ENCODE measurements around the gene DGKH. TPM values are rescaled to one million over a fixed set of nuclear protein-coding genes. Genes with fewer than 3 reads are reported as not detected.

The DGKH gene
- total RNA-seq, 1 experiment from 2014 or later, result 9.3 TPM

DNA sequence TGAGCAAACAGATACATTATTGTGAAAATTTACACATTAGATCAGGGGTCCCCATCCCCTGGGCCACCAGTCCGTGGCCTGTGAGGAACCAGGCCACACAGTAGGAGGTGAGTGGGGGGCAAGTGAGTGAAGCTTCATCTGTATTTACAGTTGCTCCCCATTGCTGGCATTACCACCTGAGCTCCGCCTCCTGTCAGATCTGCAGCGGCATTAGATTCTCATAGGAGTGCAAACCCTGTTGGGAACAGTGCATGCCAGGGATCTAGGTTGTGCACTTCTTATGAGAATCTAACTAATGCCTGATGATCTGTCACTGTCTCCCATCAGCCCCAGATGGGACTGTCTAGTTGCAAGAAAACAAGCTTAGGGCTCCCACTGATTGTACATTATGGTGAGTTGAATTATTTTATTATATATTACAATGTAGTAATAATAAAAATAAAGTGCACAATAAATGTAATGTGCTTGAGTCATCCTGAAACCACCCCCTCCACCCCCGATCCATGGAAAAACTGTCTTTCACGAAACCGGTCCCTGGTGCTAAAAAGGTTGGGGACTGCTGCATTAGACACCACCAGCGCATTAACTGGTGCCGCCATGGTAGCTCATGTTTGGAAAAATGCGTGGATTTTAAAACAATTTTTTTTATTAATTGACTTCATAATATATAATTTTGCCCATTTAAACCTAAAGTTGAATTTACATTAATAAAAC is 51.7 kb downstream of the DGKH start:
- H3K79me2 ChIP-seq (ENCODE audit: low read depth), result no peaks in the 10 kb centered on the region
- no peak overlapping the region for H2AFZ ChIP-seq
- peaks cover 3% of the 10 kb centered on the region for H3K4me1 ChIP-seq (replicated peaks; ENCODE audit: insufficient read depth)
- no TSS peak for BruUV-seq (replicated peaks)
- peaks cover 2% of the 10 kb centered on the region; the same call in 1 of the 2 replicates for H3F3A ChIP-seq (ENCODE audit: insufficient read depth, low read depth)
- no peaks in the 10 kb centered on the region for H3K36me3 ChIP-seq (ENCODE audit: low read depth)
- CTCF ChIA-PET, result no interaction called here
- TF ChIP-seq, protein P1, sequence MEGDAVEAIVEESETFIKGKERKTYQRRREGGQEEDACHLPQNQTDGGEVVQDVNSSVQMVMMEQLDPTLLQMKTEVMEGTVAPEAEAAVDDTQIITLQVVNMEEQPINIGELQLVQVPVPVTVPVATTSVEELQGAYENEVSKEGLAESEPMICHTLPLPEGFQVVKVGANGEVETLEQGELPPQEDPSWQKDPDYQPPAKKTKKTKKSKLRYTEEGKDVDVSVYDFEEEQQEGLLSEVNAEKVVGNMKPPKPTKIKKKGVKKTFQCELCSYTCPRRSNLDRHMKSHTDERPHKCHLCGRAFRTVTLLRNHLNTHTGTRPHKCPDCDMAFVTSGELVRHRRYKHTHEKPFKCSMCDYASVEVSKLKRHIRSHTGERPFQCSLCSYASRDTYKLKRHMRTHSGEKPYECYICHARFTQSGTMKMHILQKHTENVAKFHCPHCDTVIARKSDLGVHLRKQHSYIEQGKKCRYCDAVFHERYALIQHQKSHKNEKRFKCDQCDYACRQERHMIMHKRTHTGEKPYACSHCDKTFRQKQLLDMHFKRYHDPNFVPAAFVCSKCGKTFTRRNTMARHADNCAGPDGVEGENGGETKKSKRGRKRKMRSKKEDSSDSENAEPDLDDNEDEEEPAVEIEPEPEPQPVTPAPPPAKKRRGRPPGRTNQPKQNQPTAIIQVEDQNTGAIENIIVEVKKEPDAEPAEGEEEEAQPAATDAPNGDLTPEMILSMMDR (conservative IDR thresholded peaks at IDR 0.05), result no peak
- no peak for TF ChIP-seq EZH2 (IDR thresholded peaks at IDR 0.05; ENCODE audit: low read depth)
- no peak overlapping the region for H3K4me3 ChIP-seq
- no peak for DNase-seq
- POLR2A ChIA-PET (ENCODE audit: unreplicated experiment), result no interaction called here
- no peak overlapping the region for H3K27ac ChIP-seq
- no peak overlapping the region for H3K4me2 ChIP-seq
- no peaks in the 10 kb centered on the region for H4K20me1 ChIP-seq (ENCODE audit: insufficient read depth)
- intact Hi-C loops (cut with micrococcal nuclease; ENCODE audit: unreplicated experiment), result no loop called here
- H3K9me3 ChIP-seq (ENCODE audit: insufficient read depth, low read depth), result no peaks in the 10 kb centered on the region
- no peaks in the 10 kb centered on the region for H3K9me2 ChIP-seq (ENCODE audit: insufficient read depth)
- no peaks in the 10 kb centered on the region for H3K27me3 ChIP-seq (ENCODE audit: insufficient read depth, low read depth)

DNA sequence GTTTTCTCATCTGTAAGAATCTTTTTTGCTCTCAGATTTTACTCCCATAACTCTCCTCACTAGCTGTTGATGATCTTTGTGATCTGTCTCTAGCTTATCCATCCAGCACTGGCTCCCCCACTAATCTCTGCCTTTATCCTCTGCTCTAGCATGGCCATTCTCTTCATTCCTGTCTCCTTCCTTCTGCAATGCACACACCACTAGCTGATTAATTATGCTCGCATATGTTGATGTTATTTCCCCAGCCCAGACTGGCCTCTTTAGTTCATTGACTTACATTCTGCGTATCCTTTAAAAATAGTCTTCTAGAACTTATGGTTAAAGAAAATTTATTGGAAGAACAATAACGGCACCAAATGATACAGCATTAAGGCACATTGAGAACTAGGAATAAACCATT is 52.5 kb downstream of the DGKH start:
- no peak for DNase-seq
- no TSS peak for BruUV-seq (replicated peaks)
- H3K27me3 ChIP-seq (ENCODE audit: insufficient read depth, low read depth), result no peaks in the 10 kb centered on the region
- CTCF ChIA-PET, result no interaction called here
- H3K27ac ChIP-seq, result no peak overlapping the region
- intact Hi-C loops (cut with micrococcal nuclease; ENCODE audit: unreplicated experiment), result no loop called here
- H3K4me3 ChIP-seq, result no peak overlapping the region
- H3F3A ChIP-seq (ENCODE audit: insufficient read depth, low read depth), result peaks cover 10% of the 10 kb centered on the region
- no peaks in the 10 kb centered on the region for H3K9me2 ChIP-seq (ENCODE audit: insufficient read depth)
- no peak overlapping the region for H3K4me2 ChIP-seq
- H3K9me3 ChIP-seq (ENCODE audit: insufficient read depth, low read depth), result no peaks in the 10 kb centered on the region
- no peaks in the 10 kb centered on the region for H3K36me3 ChIP-seq (ENCODE audit: low read depth)
- no peaks in the 10 kb centered on the region for H4K20me1 ChIP-seq (ENCODE audit: insufficient read depth)
- TF ChIP-seq EZH2 (IDR thresholded peaks at IDR 0.05; ENCODE audit: low read depth), result no peak
- TF ChIP-seq, protein P1 (conservative IDR thresholded peaks at IDR 0.05), result no peak
- no peak overlapping the region for H2AFZ ChIP-seq
- H3K79me2 ChIP-seq (ENCODE audit: low read depth), result no peaks in the 10 kb centered on the region
- POLR2A ChIA-PET (ENCODE audit: unreplicated experiment), result no interaction called here
- peaks cover 12% of the 10 kb centered on the region for H3K4me1 ChIP-seq (replicated peaks; ENCODE audit: insufficient read depth)

DNA sequence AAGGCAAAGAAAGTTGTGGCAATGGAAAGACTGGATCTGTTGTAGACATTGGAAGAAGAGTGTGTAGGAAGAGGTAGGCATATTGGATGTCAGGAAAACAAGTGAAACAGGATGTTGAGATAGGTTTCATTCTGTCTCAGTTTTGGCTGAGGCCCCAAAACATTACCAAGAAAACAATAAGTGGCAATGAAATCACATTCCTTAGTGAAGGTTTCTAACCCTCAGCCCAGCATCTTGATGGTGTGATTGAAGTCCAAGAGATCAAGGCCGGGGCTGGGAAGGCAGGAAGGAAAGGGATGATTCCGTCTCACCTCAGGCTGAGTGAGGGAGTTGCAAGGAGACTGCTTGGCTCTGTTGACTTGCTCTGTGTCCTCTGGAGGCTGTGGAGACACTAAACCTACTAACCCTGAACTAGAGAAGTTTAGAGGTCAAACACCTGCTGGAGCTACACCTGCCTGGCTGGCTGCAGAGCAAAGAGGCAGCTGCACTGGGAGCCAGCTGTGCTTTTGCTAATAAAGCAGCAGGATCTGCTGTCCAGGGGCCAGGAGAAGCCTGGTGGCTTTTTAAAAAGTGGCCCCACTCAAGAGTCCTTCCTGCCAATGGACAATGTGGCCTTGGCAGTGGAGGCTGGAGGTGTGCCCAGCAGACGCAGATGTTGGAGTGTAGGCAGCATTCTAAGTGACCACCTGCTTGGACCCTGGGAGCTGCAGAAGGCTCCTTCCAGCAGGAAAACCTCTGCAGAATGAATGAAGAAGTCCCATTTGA is 53.6 kb downstream of the DGKH start:
- no peak overlapping the region for H3K4me2 ChIP-seq

More for the DNA sequence above, 53.6 kb downstream of the DGKH start:
- no TSS peak for BruUV-seq (replicated peaks)
- Histone ChIP-seq H3K9me3 (ENCODE audit: insufficient read depth, low read depth) (no peaks in the 10 kb centered on the region), H3K9me2 (ENCODE audit: insufficient read depth) (no peaks in the 10 kb centered on the region), H3K4me1 (replicated peaks; ENCODE audit: insufficient read depth) (peaks cover 21% of the 10 kb centered on the region), H3K79me2 (ENCODE audit: low read depth) (no peaks in the 10 kb centered on the region), H3F3A (ENCODE audit: insufficient read depth, low read depth) (peaks cover 18% of the 10 kb centered on the region), H2AFZ (no peak overlapping the region), H3K27ac (no peak overlapping the region), H3K4me3 (no peak overlapping the region), H3K36me3 (ENCODE audit: low read depth) (no peaks in the 10 kb centered on the region), H4K20me1 (ENCODE audit: insufficient read depth) (no peaks in the 10 kb centered on the region), H3K27me3 (ENCODE audit: insufficient read depth, low read depth) (no peaks in the 10 kb centered on the region)
- no peak for DNase-seq
- no peak for TF ChIP-seq EZH2 (IDR thresholded peaks at IDR 0.05; ENCODE audit: low read depth)
- TF ChIP-seq, protein P1 (conservative IDR thresholded peaks at IDR 0.05), result no peak
- ChIA-PET CTCF (no interaction called here), POLR2A (ENCODE audit: unreplicated experiment) (no interaction called here)
- intact Hi-C loops (cut with micrococcal nuclease; ENCODE audit: unreplicated experiment), result no loop called here

Measured in PC-9 (cell line).